Measurements from ENCODE around the gene GPR162.

GPR162 gene

GRCh38 chr12:6788972-6789924 is 32.4 kb upstream of the GPR162 start, which contains the start of gene CD4:
CD4 (plus strand) TSS chr12:6789528; CDS start chr12:6800139, 10,611 bp downstream.
- H3K4me3 ChIP-seq (ENCODE audit: low read length) = no peak within 1 kb of the TSS
- no peak within 1 kb of the TSS for H3K4me2 ChIP-seq (ENCODE audit: low read length)
- no peak within 1 kb of the TSS for H3K27ac ChIP-seq (ENCODE audit: low read depth, low read length)

GRCh38 chr12:6790496-6791150 is 31.0 kb upstream of the GPR162 start:
- no peak overlapping the region for H3K4me2 ChIP-seq (ENCODE audit: low read length)
- H3K36me3 ChIP-seq (ENCODE audit: control insufficient read depth, low read length) = no peaks in the 10 kb centered on the region
- H3K27ac ChIP-seq (ENCODE audit: low read depth, low read length) = no peak overlapping the region
- no peak overlapping the region for H3K4me3 ChIP-seq (ENCODE audit: low read length)
- H3K9me3 ChIP-seq (ENCODE audit: control insufficient read depth, insufficient read depth, low read length) = no peaks in the 10 kb centered on the region
- H3K27me3 ChIP-seq (ENCODE audit: control insufficient read depth, low read length) = peaks cover 43% of the 10 kb centered on the region
- TF ChIP-seq CTCF (IDR thresholded peaks at IDR 0.05; ENCODE audit: low read depth, low read length, poor library complexity, severe bottlenecking) = no peak
- TF ChIP-seq EZH2phosphoT487 (IDR thresholded peaks at IDR 0.05; ENCODE audit: borderline replicate concordance, low read length) = no peak
- peaks cover 13% of the 10 kb centered on the region for H3K4me1 ChIP-seq (ENCODE audit: control insufficient read depth, low read length)
- no peaks in the 10 kb centered on the region for H3K79me2 ChIP-seq (ENCODE audit: control insufficient read depth, low read length)
- H3F3A ChIP-seq (ENCODE audit: control insufficient read depth, insufficient read depth) = no peaks in the 10 kb centered on the region
- H4K20me1 ChIP-seq (ENCODE audit: control insufficient read depth, insufficient read depth, low read depth, low read length) = no peaks in the 10 kb centered on the region
- no peaks in the 10 kb centered on the region for H3K9me2 ChIP-seq (replicated peaks; ENCODE audit: control insufficient read depth, low read length)

More at GRCh38 chr12:6788972-6789924, 32.4 kb upstream of the GPR162 start, which contains the start of gene CD4:
- no peak for TF ChIP-seq EZH2phosphoT487 (IDR thresholded peaks at IDR 0.05; ENCODE audit: borderline replicate concordance, low read length)
- TF ChIP-seq CTCF (IDR thresholded peaks at IDR 0.05; ENCODE audit: low read depth, low read length, poor library complexity, severe bottlenecking) = no peak
- no peaks in the 10 kb centered on the region for H3F3A ChIP-seq (ENCODE audit: control insufficient read depth, insufficient read depth)
- H3K9me2 ChIP-seq (replicated peaks; ENCODE audit: control insufficient read depth, low read length) = no peaks in the 10 kb centered on the region
- H3K79me2 ChIP-seq (ENCODE audit: control insufficient read depth, low read length) = no peaks in the 10 kb centered on the region
- peaks cover 13% of the 10 kb centered on the region for H3K4me1 ChIP-seq (ENCODE audit: control insufficient read depth, low read length)
- no peaks in the 10 kb centered on the region for H4K20me1 ChIP-seq (ENCODE audit: control insufficient read depth, insufficient read depth, low read depth, low read length)
- H3K36me3 ChIP-seq (ENCODE audit: control insufficient read depth, low read length) = no peaks in the 10 kb centered on the region
- no peaks in the 10 kb centered on the region for H3K9me3 ChIP-seq (ENCODE audit: control insufficient read depth, insufficient read depth, low read length)
- H3K27me3 ChIP-seq (ENCODE audit: control insufficient read depth, low read length) = peaks cover 39% of the 10 kb centered on the region

DNA sequence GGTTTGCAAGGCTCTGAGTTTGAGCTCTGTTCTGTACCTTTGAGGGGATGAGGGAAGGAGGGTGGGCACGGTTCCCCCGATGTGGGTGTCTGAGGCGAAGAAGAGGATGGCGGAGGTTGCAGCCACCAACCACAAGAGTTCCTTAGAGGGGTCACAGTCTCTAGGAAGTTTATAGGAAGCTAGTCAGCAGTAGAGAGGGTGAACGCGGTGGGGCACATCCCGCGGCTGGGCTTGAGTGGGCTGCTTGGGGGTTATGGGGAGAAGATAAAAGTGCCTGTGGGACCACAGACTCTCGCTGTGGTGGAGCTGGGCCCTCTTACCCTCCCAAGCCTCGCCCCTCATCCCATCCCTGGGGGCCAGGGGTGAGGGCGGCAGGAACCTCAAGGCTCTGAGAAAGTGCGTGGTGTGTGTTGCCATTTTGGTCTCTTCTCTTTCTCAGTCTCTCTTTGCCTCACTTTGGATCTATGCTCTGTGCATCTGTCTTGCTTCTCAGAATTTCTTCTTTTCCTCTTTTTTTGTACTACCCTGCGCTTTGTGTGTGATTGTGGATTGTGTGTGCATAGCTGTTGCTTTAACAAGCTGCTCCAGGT is 29.6 kb upstream of the GPR162 start:
- H3K27me3 ChIP-seq (ENCODE audit: control insufficient read depth, low read length) = peaks cover 42% of the 10 kb centered on the region
- no peaks in the 10 kb centered on the region for H3F3A ChIP-seq (ENCODE audit: control insufficient read depth, insufficient read depth)
- peaks cover 13% of the 10 kb centered on the region for H3K4me1 ChIP-seq (ENCODE audit: control insufficient read depth, low read length)
- no peaks in the 10 kb centered on the region for H3K9me2 ChIP-seq (replicated peaks; ENCODE audit: control insufficient read depth, low read length)
- H4K20me1 ChIP-seq (ENCODE audit: control insufficient read depth, insufficient read depth, low read depth, low read length) = no peaks in the 10 kb centered on the region
- TF ChIP-seq CTCF (IDR thresholded peaks at IDR 0.05; ENCODE audit: low read depth, low read length, poor library complexity, severe bottlenecking) (no peak), EZH2phosphoT487 (IDR thresholded peaks at IDR 0.05; ENCODE audit: borderline replicate concordance, low read length) (no peak)
- H3K9me3 ChIP-seq (ENCODE audit: control insufficient read depth, insufficient read depth, low read length) = no peaks in the 10 kb centered on the region
- no peak overlapping the region for H3K4me2 ChIP-seq (ENCODE audit: low read length)
- H3K79me2 ChIP-seq (ENCODE audit: control insufficient read depth, low read length) = no peaks in the 10 kb centered on the region
- H3K27ac ChIP-seq (ENCODE audit: low read depth, low read length) = no peak overlapping the region
- no peaks in the 10 kb centered on the region for H3K36me3 ChIP-seq (ENCODE audit: control insufficient read depth, low read length)
- no peak overlapping the region for H3K4me3 ChIP-seq (ENCODE audit: low read length)
